NCI-H1694 treated with DMSO at 0.1 percent for 48 hours (cell line): ENCODE results near the gene NMUR1.

ENCODE experiments used
- DNase-seq: peaks from one replicate; lab custom pipeline; 2025; lab: John Stamatoyannopoulos, UW

NMUR1 gene

DNA sequence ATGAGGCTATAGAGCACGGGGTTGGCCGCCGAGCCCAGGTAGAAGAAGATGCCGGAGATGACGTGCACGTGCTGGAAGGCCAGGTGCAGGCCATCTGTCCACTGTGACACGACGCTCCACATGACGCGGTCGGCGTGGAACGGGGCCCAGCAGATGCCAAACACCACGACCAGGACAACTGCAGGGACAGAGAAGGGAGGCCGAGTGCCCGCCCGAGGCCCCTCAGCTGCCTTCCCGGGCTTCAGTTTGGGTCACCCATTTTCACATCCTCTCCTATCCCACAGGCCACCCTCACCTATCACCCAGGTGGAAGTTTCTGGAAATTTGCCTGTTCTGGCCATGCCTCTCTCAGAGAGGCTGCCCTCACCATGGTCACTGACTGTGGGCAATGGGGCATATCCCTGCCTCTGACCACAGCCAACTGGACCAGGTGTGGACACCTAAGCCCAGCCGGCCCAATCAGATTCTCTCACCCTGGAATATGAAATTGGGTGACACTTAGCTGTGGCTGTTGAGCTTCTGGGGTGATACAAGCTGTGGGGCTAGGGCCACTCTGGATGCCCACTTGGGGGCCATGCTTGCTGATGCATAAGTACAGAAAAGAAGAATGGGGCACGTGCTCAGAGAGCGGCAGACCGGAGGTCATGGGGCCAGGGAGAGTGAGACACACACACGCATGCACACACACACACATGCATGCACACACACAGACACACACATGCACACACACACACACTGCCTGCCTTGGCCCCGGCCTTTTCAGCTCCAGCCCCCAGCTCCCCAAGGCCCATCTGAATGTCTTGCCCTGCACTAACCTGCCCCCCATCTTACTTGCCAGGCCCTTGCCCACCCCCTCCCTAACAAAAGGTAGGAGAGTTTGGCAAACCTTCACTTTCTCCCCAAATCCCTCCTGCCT, 4.7 kb downstream of the NMUR1 start:
- DNase-seq, result no peak

DNA sequence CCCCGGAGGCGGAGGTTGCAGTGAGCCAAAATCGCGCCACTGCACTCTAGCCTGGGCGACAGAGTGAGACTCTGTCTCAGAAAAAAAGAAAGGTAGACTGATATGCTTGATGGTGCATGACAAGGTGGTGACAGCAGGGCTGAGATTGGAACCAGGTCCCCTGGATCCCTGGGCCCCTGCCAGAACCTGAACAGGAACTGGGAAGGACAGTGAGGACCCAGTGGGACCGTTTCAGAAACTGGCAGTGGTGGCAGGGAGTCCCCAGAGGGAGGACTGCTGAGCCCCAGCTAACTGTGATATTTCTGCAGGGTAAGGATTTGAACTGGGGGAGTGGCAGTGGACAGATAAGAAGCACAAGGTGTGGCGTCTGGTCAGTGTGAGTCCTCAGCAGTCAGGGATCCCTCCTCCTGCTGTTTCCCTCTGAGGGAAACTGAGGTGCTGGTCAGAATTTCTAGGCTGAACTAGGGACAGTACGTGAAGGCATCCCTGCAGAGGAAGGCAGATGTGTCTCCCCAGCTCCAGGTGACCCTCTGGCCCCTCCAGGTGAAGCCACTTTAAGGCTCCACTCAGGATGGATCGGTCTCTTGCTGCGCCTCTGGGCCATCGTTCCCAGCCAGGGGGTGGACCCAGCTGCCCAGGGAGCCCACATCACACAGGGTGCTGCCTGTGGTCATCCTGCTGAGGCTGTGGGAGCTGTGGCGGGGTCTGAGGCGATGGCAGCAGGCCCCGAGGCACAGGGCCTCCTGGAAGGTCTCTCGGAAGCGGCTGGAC, 5.6 kb downstream of the NMUR1 start:
- no peak for DNase-seq

DNA sequence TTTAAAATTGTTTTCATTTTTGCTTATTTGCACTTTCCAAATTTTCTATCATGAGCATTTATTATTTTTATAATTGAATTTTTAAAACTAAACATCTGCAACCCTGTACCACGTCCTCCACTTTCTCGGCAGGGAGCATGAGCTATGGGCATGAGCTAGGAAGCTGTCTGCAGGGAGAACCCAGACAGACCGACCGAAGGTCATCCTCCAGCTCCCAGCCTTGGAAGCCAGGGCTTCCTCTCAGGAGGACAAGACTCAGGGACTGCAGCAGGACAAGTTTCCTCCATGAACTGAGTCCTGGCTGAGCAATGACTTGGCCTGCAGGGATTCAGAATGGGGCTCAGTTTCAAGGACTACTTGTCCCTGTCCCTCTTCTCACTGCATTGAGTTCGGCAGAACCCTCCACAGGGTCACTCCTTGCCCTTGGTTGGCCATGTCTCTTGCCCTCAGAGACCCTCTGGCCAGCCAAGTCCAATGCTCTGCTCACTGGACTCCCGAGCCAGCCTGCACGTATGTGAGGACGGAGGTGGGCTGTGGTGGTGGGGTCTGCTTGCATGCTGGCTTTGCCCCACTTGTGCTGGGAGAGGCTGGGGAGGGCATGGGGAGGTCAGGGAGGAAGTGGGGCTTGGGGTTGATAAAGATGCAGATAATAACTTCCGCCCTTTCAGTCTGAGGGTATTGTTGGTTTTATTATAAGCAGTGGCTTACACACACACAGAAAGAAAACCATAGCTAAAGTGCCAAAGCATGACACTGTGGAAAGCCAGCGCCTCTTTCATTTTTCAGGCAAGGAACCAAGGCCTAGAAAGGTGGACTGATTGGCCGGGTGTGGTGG, 6.6 kb downstream of the NMUR1 start:
- no peak for DNase-seq

DNA sequence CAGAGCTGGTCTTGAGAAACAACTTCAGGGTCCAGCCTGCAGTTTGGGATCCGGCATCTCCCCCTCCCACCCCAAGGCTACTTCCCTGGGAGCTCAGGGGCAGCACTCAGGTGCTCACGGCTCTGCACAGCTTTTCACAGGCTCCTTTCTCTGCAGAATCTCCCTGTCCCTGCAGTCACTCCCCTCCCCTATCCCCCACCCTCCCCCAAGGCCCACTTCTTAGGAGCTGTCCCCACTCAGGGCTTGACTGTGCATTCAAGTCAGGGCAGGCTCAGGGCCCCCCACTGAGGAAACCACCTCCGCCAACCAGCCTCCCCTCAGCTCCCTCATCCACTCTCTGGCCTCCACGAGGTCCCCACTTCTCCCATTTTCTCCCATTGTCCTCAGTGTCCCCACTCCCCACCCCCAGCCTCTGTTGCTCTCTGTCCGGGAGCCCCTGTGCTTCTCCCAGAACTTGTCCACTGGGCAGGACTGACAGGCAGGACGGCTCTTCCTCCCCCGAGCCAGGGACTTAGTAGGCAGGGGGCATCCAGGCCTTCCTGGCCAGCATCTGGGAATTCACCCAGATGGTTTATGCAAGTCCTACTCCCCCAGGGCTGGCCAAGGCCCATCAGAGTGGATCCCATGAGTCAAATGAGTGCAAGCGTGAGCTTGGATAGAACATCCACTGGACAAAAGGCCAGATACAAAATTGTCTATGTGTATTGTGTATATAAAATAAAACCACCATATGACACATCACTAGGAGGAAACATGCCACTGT, 7.6 kb downstream of the NMUR1 start:
- DNase-seq, result no peak

DNA sequence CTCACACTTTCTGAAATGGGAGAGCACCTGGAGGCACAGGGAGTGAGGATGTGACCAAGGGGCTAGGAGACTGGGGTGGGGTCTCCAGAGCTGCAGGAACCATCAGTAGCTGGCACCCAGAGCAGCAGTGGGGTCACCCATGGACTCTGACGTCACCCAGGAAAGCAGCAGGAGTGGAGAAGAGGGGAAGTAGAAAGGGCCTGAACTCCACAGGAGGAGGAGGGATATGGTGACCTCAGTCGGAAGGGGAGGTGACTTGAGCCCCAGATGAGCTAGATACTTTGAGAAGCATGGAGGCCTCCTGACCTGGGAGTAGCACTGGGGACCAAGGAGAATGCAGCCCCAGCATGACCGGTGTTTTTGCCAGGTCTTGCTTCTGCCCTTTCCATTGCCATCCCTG, 8.8 kb downstream of the NMUR1 start:
- no peak for DNase-seq

DNA sequence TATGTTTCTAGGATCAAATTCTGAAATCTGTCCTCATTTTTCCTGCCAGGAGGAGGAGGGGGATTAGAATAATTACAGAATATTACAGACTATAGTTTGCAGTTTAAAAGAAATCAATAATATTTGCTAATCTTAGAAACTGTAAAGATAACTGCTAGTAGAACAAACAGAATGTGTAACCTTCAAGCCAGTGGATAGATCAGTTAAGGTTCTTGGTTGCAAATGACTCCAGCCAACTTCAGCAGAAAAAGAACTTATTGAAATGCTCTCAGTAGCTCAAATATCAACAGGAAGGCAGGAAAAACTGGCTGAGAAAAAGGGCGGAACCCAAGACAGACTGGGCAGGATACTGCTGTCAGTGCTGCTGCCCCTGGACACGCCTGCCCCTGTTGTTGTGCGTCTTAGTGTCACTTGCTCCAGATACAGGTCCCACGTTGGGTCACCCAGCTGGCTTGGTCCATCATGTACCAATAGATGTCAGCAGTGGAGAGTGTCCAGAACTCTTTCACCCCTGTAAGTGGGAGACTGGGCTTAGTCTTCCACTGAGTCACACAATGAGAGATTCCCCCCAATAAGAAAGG, 10.2 kb downstream of the NMUR1 start:
- DNase-seq, result no peak

DNA sequence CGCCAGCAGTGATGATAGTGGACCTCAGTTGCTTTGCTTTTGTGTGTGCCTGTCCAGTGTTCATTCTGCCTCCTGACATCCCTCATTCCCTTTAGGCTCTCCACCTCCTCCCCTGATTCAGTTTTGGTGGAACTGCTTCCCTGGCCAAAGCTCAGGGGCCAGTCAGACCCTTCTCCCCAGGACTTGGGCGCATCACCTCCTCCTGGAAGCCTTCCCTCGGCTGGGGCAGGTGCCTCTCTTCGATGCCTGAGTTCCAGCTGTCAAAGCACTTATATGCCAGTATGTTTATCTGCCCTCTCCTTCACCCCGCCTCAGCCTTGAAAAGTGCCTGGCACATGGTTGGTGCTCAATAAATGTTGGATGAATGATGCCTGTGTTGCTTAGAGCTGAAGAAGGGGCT, 11.5 kb downstream of the NMUR1 start:
- DNase-seq, result no peak

DNA sequence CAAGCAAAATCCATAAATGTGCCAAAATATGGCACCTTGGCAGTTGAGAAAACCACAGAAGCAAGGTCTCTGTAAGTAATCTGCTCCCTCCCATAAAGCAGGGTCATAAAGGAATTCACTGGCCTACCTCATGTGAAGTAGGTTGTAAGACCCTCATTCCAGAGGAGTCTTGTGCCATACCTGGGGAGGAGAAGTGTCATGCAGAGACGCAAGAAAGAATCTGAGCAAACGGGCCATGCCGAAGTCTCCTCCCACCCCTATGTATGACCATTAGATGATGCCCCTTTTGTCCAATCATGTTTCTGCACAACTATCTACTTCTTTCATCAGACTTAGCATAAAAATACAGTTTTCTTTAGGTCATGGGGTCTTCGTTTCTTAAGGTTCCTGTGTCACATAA, 14.6 kb downstream of the NMUR1 start:
- no peak for DNase-seq

DNA sequence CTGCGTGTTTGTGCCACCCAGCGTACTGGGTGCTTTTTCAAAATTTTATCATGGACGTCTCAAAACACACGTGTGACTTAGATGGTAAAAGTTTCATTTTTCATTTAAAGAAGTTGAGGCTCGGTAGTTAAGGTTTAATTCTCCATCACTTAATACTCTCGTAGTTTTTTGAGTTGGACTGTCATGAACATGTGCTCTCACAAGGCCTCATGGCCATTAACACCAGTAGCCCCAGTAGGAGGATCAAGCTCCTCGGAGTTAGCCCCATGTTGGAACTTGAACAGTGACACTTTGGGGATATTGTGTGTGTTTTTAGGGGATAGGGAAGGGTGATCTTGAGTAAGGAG, 15.3 kb downstream of the NMUR1 start:
- DNase-seq, result no peak

DNA sequence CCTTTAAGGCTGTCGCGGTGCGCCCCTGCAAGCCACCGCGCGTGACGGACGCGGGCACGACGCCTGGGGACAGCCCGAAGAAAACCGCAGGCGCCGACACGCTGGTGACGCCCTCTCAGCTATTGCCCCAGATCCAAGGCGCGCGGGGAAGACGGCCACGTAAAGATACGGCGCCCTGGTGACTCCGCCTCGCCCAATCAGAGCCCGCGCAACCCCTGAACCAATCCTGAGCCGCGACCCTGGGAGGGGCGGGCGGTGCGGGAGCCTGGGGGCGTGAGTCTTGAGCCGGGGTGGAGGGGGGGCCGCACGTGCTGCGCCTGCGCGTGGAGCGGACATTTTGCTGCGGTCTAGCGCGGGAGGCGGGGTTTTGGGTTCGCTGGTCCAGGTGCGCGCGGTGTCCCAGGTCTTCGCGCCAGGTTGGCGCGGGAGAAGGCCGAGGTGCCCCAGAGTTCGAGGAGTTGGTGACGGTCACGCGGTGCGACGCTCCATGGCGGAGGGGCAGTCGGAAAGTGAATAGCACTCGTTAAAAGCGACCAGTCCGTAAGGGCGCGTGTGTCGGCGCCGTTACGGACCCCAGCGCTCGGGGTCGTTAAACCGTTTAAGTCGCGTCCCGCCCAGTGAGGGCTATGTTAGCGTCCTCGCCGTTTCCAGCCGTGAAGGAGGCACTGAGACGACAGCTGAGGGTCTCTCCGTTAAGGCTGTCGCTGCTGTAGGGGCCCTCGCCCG, 15.9 kb downstream of the NMUR1 start:
- DNase-seq, result peak; percentile 92

DNA sequence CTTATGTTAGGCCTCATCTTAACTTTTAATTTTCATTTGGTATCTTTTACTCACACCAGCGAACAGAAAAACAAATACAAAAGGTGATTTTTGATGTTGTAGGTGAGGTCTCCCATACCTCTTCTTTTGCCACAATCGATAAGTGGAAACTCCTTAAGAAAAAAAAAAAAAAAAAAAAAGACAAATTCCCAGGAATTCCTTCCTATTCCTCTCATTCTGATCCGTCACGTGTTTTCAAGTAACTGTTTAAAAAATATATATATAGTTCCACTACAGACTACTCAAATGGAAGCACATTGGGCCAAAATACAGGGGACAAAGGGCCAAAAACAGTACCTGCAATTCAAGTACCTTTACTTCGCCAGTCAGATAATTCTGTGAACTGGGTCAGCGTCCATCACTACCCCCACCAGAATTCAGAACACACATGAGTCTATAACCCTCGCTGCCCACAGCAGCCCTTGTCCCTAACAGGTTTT, 16.5 kb downstream of the NMUR1 start:
- DNase-seq, result no peak

DNA sequence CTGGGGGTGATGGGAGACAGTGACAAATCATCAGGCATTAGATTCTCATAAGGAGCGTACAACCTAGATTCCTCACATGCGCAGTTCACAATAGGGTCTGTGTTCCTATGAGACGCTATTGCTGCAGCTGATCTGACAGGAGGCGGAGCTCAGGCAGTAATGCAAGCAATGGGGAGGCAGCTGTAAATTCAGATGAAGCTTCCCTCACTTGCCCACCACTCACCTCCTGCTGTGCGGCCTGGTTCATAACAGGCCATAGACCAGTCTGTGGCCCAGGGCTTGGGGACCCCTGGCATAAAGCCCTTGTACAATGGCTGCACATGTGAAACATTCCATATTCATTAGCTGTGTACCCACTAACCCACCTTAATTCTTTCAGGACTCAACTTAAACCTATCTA, 18.0 kb downstream of the NMUR1 start:
- no peak for DNase-seq

DNA sequence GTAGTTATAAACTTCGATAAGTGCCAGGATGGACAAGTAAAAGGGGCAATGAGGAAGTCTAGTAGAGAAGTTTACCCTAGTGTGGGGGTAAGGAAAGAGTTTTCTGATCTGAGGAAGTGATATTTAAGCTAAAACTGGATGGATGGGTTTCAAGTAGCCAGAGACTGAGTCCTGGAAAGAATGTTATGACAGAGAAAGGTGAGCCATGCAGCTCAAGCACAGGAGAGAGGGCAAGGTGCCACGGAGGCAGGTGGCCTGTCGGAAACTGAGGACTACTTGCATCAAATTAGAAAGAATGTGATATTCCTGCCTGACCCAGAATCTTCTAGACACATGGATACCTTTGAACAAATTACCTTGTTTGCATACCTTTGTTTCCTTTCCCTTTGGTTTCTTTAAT, 26.5 kb downstream of the NMUR1 start:
- no peak for DNase-seq

DNA sequence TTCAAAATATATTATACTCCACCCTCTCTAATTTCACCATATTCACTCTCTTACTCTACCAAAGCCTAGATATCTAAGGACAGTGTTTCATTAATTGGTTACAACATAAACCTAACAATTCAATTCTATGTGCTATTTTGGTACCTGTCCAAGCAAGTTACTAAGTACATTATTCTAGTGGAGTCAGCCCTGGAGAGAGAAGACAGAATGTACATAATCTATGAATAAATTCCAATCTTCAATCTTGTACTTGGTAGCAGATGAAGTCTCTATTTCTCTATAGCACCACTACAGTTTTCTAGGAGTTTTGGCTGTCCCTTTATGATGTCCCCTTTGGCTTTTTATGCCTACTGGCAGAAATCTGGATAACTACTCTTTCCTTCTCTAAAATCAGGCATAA, 27.6 kb downstream of the NMUR1 start:
- DNase-seq, result no peak

DNA sequence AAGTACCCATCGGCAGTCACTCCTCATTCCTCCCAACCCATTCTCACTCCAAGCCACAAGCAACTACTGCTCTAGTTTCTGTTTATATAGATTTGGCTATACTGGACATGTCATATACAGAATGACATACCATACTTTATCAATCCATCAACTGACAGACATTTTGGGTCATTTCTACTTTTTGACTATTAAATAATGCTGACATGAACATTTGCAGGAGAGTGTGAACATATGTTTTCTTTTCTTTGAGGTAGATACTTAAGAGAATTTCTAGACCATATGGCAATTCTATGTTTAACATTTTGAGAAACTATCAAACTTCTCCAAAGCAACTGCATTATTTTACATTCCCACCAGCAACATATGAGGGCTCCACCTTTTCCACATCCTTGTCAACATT, 32.6 kb downstream of the NMUR1 start:
- no peak for DNase-seq

DNA sequence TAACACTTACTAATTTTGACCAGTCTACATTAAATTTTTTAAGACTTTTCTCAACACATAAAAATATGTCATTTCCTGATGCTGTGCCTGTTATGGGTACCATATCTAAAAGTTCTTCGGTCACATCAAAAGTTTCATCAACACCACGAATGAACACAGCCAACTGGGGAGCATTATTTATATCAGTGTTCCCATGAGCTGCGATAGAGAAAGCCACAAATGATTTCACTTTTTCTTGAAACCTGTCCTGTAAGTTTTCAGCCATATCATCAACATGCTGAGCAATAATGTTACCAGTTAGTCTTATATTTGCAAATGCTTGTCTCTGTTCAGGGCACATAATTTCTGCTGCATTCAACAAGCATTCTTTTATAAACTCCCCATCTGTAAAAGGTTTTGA, 35.6 kb downstream of the NMUR1 start:
- no peak for DNase-seq

DNA sequence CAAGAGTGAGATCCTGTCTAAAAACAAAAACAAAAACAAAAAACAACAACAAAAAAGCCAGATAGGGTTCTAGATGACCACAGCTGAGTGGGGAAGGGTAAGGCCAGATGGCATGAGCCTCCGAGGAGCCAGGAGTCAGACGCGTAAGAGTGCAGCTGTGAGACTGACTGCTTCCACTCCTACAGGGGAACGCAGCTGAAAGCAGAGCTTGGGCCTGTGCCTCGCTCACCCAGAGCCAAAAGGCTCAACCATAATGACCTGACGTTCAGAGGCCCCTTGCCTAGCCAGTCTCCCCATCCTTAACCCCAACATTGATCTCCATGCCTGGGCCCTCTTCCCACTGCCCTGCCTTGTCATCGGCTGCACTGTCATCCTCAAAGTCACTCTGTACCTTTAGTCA, 39.4 kb downstream of the NMUR1 start:
- DNase-seq, result no peak

DNA sequence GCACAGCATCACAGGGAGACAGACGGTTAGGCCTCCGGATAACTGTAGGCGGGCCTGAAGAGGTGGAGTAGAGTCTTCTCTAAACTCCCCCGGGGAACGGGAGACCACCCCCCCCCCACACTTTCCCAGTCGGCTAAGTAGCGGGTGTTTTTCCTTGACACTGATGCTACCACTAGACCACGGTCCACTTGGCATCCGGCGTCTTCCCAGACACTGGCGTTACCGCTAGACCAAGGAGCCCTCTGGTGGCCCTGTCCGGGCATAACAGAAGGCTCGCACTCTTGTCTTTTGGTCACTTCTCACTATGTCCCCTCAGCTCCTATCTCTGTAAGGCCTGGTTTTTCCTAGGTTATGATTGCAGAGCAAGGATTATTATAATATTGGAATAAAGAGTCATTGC, 40.3 kb downstream of the NMUR1 start:
- DNase-seq, result no peak

DNA sequence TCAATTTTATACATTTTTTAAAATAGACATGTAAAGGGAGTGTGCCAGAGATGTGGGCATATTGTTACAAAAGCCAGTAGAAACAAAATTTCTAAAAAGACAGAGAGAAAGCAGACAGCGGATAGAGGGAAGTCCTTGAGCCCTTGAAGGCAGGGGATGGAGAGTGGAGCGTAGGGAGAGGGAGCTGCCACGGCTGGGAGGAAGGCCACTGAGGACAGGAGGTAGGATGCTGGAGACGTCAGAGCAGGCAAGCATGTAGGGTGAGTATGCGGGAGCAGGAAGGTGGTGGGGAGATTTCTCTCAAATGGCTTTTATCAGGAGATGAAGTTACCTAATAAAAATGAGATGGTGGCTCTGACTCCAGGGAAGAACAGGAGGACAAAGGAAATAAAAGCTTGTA, 41.9 kb downstream of the NMUR1 start:
- no peak for DNase-seq

DNA sequence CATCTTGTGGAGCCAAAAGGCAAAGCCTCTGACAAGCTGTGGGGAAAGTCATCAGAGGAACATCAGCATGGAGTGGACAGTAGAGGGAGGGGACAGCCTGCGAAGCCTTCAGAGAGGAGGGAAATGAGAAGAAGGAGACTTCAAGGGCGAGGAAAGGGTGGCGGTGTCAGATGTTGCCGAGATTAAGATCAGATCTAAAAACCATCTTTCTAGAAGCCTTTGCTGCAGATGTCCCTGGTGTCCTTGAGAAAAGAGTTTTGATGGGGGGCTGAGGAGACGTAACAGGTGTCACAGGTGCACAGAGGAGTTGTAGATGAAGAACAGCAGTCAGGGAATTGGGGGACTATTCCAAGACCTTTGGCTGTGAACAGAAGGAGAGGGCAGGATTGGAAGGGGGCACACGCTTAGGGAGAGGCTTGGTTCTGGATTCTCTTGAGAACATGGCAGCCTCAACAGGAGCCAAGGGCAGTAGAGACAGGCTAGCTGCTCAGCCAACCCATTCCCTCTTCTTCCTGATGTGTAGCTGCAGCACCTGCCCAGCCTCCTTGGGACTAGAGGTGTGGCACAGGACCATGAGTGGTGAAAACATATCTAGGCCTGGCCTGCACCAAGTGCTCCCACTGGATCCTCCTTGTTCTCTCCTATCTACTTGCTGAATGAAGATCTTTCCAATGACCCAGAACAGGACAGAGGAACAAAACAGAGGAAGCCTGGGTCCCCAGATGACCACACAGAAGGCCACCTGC, 43.2 kb downstream of the NMUR1 start:
- no peak for DNase-seq
